B cell (primary cell): ENCODE results near the gene FAM174C. TPM values are rescaled to one million over a fixed set of nuclear protein-coding genes. Genes with fewer than 3 reads are reported as not detected.

Experiments used
- ATAC-seq: fragments of 200-7000 bp; cut with Tn5 transposase; one replicate; pipeline ENCODE4 v1.10.0; 2021; ENCODE audit warnings: low read depth, mild to moderate bottlenecking, moderate number of reproducible peaks, moderate library complexity
- CTCF ChIA-PET: fragments of 350-600 bp; sonication (Branson Sonifier 250); formaldehyde crosslinking; loops from one replicate; lab custom pipeline; 2021; ENCODE audit warnings: antibody characterized with exemption, inconsistent platforms; lab: Charles Lee
- POLR2A ChIA-PET: fragments of 350-600 bp; sonication (Branson Sonifier 250); formaldehyde crosslinking; loops from one replicate; lab custom pipeline; 2021; ENCODE audit warnings: antibody characterized with exemption; lab: Charles Lee
- DNase-seq: peaks from one replicate; pipeline ENCODE4 v3.0.0; 2013
- H2AFZ ChIP-seq: 2 replicates; pipeline ENCODE4 v1.6.1; 2012; ENCODE audit warnings: mild to moderate bottlenecking, low read depth, low read length; ENCODE audit not compliant: insufficient read depth, poor library complexity, severe bottlenecking
- H3K27ac ChIP-seq, 2 donors: 1 replicate in 1 of 2; 2 replicates in 1 of 2; pipeline ENCODE4 v1.5.1; 2012 to 2013; ENCODE audit warnings: low read length in 2 of 2, mild to moderate bottlenecking in 2 of 2, moderate library complexity in 1 of 2
- H3K27me3 ChIP-seq, 4 experiments: fragments of 200-600 bp in 1 of 4; sonication (generic) in 1 of 4; replicated peaks in 1 of 4; 1 replicate in 2 of 4; 2 replicates in 2 of 4; pipeline versions ENCODE4 v1.6.1 to v1.7.0; 2013 to 2016; ENCODE audit warnings: low read length in 3 of 4, mild to moderate bottlenecking in 2 of 4, mixed read lengths in 1 of 4, moderate library complexity in 1 of 4; ENCODE audit not compliant: insufficient read depth in 4 of 4, control insufficient read depth in 3 of 4; ENCODE audit errors: control extremely low read depth in 1 of 4
- H3K36me3 ChIP-seq, 2 experiments: replicated peaks in 1 of 2; 1 replicate in 1 of 2; 2 replicates in 1 of 2; pipeline versions ENCODE4 v1.6.1 to v1.7.1; 2013; ENCODE audit warnings: low read length in 1 of 2; ENCODE audit not compliant: insufficient read depth in 2 of 2, control insufficient read depth in 1 of 2; ENCODE audit errors: control extremely low read depth in 1 of 2, extremely low read depth in 1 of 2
- H3K4me1 ChIP-seq, 2 donors: fragments of 200-600 bp in 1 of 2; sonication (generic) in 1 of 2; 1 replicate in 1 of 2; 2 replicates in 1 of 2; pipeline versions ENCODE4 v1.5.1 to v1.6.1; 2013 to 2017; ENCODE audit warnings: low read length in 2 of 2; ENCODE audit not compliant: control insufficient read depth in 2 of 2, insufficient read depth in 2 of 2
- H3K4me2 ChIP-seq: replicated peaks from 2 replicates; pipeline ENCODE3; 2012; ENCODE audit warnings: mild to moderate bottlenecking, low read depth, low read length; ENCODE audit not compliant: poor library complexity, severe bottlenecking
- H3K4me3 ChIP-seq, 5 experiments: fragments of 200-600 bp in 1 of 5; sonication (generic) in 1 of 5; 1 replicate in 3 of 5; 2 replicates in 2 of 5; pipeline versions ENCODE4 v1.5.1 to v1.7.0; 2011 to 2016; ENCODE audit warnings: low read length in 4 of 5, mild to moderate bottlenecking in 4 of 5, low read depth in 2 of 5, control low read depth in 1 of 5, moderate library complexity in 1 of 5; ENCODE audit not compliant: insufficient read depth in 1 of 5; ENCODE audit errors: control extremely low read depth in 1 of 5, extremely low read depth in 1 of 5
- H3K79me2 ChIP-seq: fragments of 200-600 bp; sonication (generic); one replicate; pipeline ENCODE4 v1.6.0; 2016; ENCODE audit warnings: low read length; ENCODE audit not compliant: control insufficient read depth, insufficient read depth
- H3K9ac ChIP-seq: fragments of 200-600 bp; sonication (generic); 2 replicates; pipeline ENCODE4 v1.6.1; 2017; ENCODE audit warnings: mild to moderate bottlenecking, low read length, moderate library complexity
- H3K9me3 ChIP-seq, 3 donors: one replicate each; pipeline versions ENCODE4 v1.6.1 to v1.7.1; 2013; ENCODE audit warnings: low read length in 2 of 3; ENCODE audit not compliant: control insufficient read depth in 2 of 3, insufficient read depth in 1 of 3; ENCODE audit errors: control extremely low read depth in 1 of 3
- H4K20me1 ChIP-seq: 2 replicates; pipeline ENCODE4 v1.6.0; 2012; ENCODE audit warnings: mild to moderate bottlenecking, low read length; ENCODE audit not compliant: insufficient read depth, control insufficient read depth, poor library complexity, severe bottlenecking
- H3K27ac Mint-ChIP-seq: one replicate; pipeline ENCODE4 v1.8.0; 2021; ENCODE audit warnings: mixed read lengths
- H3K27me3 Mint-ChIP-seq: one replicate; pipeline ENCODE4 v1.8.0; 2021; ENCODE audit warnings: mixed read lengths
- H3K4me1 Mint-ChIP-seq: one replicate; pipeline ENCODE4 v1.8.0; 2021; ENCODE audit warnings: mixed read lengths
- H3K4me3 Mint-ChIP-seq: one replicate; pipeline ENCODE4 v1.8.0; 2021; ENCODE audit warnings: mixed read lengths
- H3K9me3 Mint-ChIP-seq: one replicate; pipeline ENCODE4 v1.8.0; 2022; ENCODE audit warnings: mixed read lengths; ENCODE audit not compliant: insufficient read depth
- CTCF ChIP-seq: fragments of 200-600 bp; IDR thresholded peaks from one replicate; pipeline ENCODE4 v1.8.0; 2022; ENCODE audit warnings: antibody characterized with exemption, mild to moderate bottlenecking
- EZH2 ChIP-seq: IDR thresholded peaks from 2 replicates; pipeline ENCODE4 v1.6.1; 2012; ENCODE audit warnings: borderline replicate concordance, low read depth, mild to moderate bottlenecking, moderate library complexity, low read length; ENCODE audit not compliant: insufficient read depth, poor library complexity, severe bottlenecking
- WGBS: methylation state at CpG from one replicate; pipeline ENCODE4 v1.1.5; 2013; ENCODE audit warnings: missing lambda C conversion rate; ENCODE audit not compliant: insufficient coverage; 5-methylcytosine and 5-hydroxymethylcytosine counted together
- intact Hi-C: fragments of 100-400 bp; cut with micrococcal nuclease; formaldehyde crosslinking; loops from one replicate; pipeline ENCODE4 v1.10.0; 2022
- polyA plus RNA-seq: library from polyadenylated mRNA; depleted of rRNA; stranded (reverse); fragments of >200 nt; gene quantifications from 2 replicates; pipeline ENCODE4 v1.2.3, GENCODE V29; 2012
- total RNA-seq, 2 donors: library from RNA; stranded (reverse); fragments of 120-200 nt in 1 of 2; gene quantifications; 1 replicate in 1 of 2; 2 replicates in 1 of 2; pipeline versions ENCODE4 v1.2.3 to v1.2.4, GENCODE V29; 2013 to 2022

FAM174C gene
- total and polyA plus RNA-seq, 2 donors (not counting 1 experiment from before 2014, with no cell fraction given): 41.1 to 70.6 TPM

GRCh38 chr19:1243768-1244692 lies 31.3 kb upstream of the FAM174C start:
- TF ChIP-seq EZH2 (no peak), CTCF (peak; percentile 89)
- Histone ChIP-seq H3K4me1 (peaks cover 37 to 61% of the 10 kb centered on the region in 2 donors), H3K9ac (peak overlapping the region; percentile 56), H3K4me2 (peak overlapping the region; percentile 90), H4K20me1 (peaks cover 17% of the 10 kb centered on the region), H2AFZ (peak overlapping the region; percentile 59), H3K36me3 (peaks cover 0 to 4% of the 10 kb centered on the region in 2 experiments), H3K27ac (peak overlapping the region; percentile 48 to 53), H3K27me3 (no peaks in the 10 kb centered on the region), H3K79me2 (peaks cover 23% of the 10 kb centered on the region), H3K4me3 (peak overlapping the region in 4 of 5 experiments; percentile 10 to 52 (median 30)), H3K9me3 (no peaks in the 10 kb centered on the region)
- ChIA-PET POLR2A (interaction anchor here (0.7 to 7.8 kb wide), 10 partner anchors 9 to 217 kb away, joined by 3 to 402 read pairs (median 10); partner anchors contain the start of genes ARHGAP45, CIRBP, CNN2 and FAM174C), CTCF (interaction anchor here (0.5 to 8.0 kb wide), 46 partner anchors 10 to 380 kb away, joined by 3 to 658 read pairs (median 4); partner anchors contain the start of genes ABCA7, CIRBP, FAM174C and MED16)
- ATAC-seq (peak; percentile 42), DNase-seq (peak; percentile 91)
- no peaks in the 10 kb centered on the region for H3K9me3 Mint-ChIP-seq
- H3K27me3 Mint-ChIP-seq: no peaks in the 10 kb centered on the region
- peak overlapping the region; percentile 95 for H3K27ac Mint-ChIP-seq
- H3K4me1 Mint-ChIP-seq: peaks cover 34% of the 10 kb centered on the region
- H3K4me3 Mint-ChIP-seq: peak overlapping the region; percentile 84
- WGBS: 59% methylated on average over 33 of the region's 33 CpGs
- intact Hi-C loops: loop anchor here (1.0 to 10.0 kb wide), 8 partner anchors 22 to 1941 kb away; partner anchors contain the start of genes CNN2, GPX4, NCLN and NDUFS7
